BJ (cell line): ENCODE results near the gene LYRM9. TPM values are rescaled to one million over a fixed set of nuclear protein-coding genes. Genes with fewer than 3 reads are reported as not detected.

Experiments
- CTCF ChIA-PET: fragments of 350-600 bp; formaldehyde crosslinking; extraction: SDS; loops from one replicate; lab custom pipeline; 2021; ENCODE audit warnings: antibody characterized with exemption, inconsistent platforms; lab: Yijun Ruan, JAX
- POLR2A ChIA-PET: fragments of 300-600 bp; sonication (Branson Sonifier 250); formaldehyde crosslinking; extraction: SDS; loops from one replicate; lab custom pipeline; 2021; ENCODE audit warnings: antibody characterized with exemption; lab: Charles Lee
- DNase-seq: peaks from one replicate; pipeline ENCODE4 v3.0.0-alpha.2; 2011; ENCODE audit warnings: low read depth
- H3K27me3 ChIP-seq: 2 replicates; pipeline ENCODE4 v1.6.0; 2011; ENCODE audit warnings: low read length; ENCODE audit not compliant: control insufficient read depth, insufficient read depth
- H3K36me3 ChIP-seq: 2 replicates; pipeline ENCODE4 v1.5.1; 2011; ENCODE audit warnings: low read length; ENCODE audit not compliant: control insufficient read depth, insufficient read depth
- H3K4me3 ChIP-seq: 2 replicates; pipeline ENCODE4 v1.5.1; 2011; ENCODE audit warnings: low read depth, mild to moderate bottlenecking, control low read depth, low read length
- polyA plus RNA-seq: library from polyadenylated mRNA; depleted of rRNA; stranded (reverse); fragments of >200 nt; gene quantifications from 2 replicates; pipeline ENCODE4 v1.2.3, GENCODE V29; 2011
- TF ChIP-seq, protein P1 (sequence below): IDR thresholded peaks from 2 replicates; pipeline ENCODE4 v1.5.1; 2011; ENCODE audit warnings: low read depth, mild to moderate bottlenecking, control low read depth, inconsistent platforms, low read length, moderate library complexity; ENCODE audit not compliant: insufficient read depth

Gene LYRM9
- polyA plus RNA-seq, 1 experiment = 7.0 TPM

DNA sequence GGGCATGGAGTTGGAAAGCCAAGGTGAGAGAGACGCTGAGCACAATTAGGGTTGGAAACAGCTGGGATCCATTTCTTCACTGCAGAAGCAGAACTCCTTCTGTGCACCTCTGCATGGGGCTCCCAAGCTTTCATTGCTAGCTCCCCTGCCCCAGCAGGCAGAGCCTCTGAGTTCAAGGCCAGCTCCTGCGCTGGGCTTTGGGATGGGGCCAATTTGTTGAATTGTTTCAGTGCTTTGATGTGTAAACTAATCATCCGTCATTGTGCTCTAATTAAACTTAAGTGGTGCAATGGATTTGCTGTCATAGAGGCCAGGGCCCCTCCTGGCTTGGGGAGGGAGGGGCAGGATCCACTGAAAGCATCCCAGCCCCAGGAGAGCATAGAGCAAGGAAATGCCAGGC is 13.5 kb upstream of the LYRM9 start:
- ChIA-PET CTCF (interaction anchor here (2.1 kb wide), 1 partner anchor 13 kb away, joined by 7 read pairs; the partner anchor contains the start of gene LYRM9), POLR2A (no interaction called here)
- TF ChIP-seq, protein P1, sequence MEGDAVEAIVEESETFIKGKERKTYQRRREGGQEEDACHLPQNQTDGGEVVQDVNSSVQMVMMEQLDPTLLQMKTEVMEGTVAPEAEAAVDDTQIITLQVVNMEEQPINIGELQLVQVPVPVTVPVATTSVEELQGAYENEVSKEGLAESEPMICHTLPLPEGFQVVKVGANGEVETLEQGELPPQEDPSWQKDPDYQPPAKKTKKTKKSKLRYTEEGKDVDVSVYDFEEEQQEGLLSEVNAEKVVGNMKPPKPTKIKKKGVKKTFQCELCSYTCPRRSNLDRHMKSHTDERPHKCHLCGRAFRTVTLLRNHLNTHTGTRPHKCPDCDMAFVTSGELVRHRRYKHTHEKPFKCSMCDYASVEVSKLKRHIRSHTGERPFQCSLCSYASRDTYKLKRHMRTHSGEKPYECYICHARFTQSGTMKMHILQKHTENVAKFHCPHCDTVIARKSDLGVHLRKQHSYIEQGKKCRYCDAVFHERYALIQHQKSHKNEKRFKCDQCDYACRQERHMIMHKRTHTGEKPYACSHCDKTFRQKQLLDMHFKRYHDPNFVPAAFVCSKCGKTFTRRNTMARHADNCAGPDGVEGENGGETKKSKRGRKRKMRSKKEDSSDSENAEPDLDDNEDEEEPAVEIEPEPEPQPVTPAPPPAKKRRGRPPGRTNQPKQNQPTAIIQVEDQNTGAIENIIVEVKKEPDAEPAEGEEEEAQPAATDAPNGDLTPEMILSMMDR = no peak
- no peak for DNase-seq
- Histone ChIP-seq H3K4me3 (no peak overlapping the region), H3K36me3 (no peaks in the 10 kb centered on the region), H3K27me3 (no peaks in the 10 kb centered on the region; the same call in 1 of the 2 replicates)

DNA sequence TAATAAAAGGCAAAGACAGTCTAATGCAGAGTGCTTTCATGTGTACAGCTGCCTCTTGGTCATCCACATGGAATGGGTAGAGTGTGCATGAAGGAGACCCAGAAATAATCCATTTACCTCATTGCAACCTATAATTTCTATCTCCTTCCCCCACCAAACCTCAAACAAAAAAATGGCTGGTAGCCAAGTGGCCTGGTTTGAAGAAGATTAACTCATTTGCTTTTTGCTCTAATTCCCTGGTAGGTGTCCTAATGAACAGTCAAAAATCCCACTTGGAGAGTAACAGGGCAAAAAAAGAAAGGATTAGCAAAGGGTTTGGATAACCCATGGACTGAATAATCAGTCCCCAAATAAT is 13.0 kb upstream of the LYRM9 start:
- CTCF ChIA-PET = interaction anchor here (2.1 kb wide), 1 partner anchor 12 kb away, joined by 7 read pairs; the partner anchor contains the start of gene LYRM9
- no peaks in the 10 kb centered on the region for H3K36me3 ChIP-seq
- no peak for DNase-seq
- POLR2A ChIA-PET = no interaction called here
- TF ChIP-seq, protein P1 = no peak
- H3K4me3 ChIP-seq = no peak overlapping the region
- H3K27me3 ChIP-seq = no peaks in the 10 kb centered on the region; the same call in 1 of the 2 replicates

DNA sequence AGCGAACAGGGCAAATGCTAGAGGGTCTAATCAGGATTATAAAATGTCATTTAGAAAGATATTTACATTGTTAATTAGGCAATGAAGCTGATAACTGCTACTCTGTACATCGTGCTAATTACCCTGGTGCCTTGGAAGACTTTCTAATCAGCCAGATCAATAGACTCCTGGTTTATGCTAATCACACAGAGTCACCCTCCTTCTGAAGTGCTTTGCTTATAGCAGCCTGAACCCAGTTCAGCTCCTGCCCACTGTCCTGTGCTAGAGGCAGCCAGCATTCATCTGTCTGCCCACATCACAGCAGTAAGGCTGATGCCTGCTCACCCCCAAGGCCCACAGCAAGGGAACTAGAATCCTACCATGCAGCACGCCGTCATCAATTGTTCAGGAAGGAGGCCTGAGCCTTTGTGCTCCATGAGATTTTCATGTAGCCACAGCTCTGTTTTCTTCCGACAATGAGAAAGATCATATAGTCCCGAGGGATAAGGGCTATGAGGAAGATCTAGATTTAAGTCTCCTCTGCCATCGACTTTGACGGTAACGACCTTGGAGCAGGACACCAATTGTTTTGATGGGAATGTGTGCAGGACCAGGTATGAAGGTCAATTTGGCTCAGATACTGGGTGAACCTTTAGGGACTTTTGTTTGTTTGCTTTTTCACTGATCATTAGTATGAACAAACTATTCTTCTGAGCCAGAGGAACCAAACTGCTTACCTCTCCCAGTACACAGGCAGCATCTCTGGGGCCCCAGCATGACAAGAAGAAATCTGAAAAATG is 12.5 kb upstream of the LYRM9 start:
- ChIA-PET POLR2A (no interaction called here), CTCF (interaction anchor here (2.1 kb wide), 1 partner anchor 12 kb away, joined by 7 read pairs; the partner anchor contains the start of gene LYRM9)
- no peaks in the 10 kb centered on the region for H3K36me3 ChIP-seq
- H3K27me3 ChIP-seq = no peaks in the 10 kb centered on the region; the same call in 1 of the 2 replicates
- no peak for DNase-seq
- TF ChIP-seq, protein P1 = no peak
- H3K4me3 ChIP-seq = no peak overlapping the region

DNA sequence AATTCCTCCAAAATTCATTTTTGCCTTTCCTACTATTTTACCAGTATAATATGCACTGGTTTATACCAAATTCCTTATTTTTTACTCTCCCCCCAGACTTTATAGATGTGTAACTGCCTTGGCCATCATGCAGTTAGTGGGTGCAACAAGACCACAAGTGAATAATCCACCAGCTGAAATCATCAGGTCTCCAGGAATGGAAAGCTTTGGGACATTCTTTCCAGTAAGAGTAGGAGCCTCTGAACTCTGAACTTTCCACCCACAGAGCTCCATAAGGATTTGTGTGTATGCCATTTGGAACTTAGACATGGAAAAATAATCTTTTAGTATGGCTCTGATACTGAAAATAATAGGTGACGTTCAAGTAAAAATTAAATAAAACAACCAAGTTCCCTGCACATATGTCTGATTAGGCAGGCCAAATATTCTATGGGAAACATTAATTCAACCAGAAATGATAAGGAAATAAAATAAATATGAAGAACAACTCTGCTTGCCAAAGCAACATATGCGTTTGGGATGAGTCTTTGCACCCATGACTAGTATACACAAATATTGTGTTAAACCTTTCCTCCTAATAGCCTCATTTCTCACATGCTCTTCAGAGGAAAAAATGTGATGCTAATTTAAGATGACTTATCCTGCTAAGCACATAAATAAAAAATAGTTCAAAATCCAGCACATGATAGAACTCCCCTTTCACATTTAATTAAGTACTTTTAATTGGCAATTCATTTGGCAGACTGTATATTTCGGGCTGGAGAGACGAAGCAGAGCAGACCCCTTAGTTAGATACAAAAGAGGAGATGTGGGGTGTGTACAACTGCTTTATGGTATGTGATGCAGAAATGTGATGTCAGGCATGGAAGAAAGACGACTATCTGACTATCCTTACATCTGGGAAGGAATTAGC is 11.6 kb upstream of the LYRM9 start:
- CTCF ChIA-PET = interaction anchor here (2.1 kb wide), 1 partner anchor 11 kb away, joined by 7 read pairs; the partner anchor contains the start of gene LYRM9
- no peaks in the 10 kb centered on the region for H3K36me3 ChIP-seq
- TF ChIP-seq, protein P1 = no peak

DNA sequence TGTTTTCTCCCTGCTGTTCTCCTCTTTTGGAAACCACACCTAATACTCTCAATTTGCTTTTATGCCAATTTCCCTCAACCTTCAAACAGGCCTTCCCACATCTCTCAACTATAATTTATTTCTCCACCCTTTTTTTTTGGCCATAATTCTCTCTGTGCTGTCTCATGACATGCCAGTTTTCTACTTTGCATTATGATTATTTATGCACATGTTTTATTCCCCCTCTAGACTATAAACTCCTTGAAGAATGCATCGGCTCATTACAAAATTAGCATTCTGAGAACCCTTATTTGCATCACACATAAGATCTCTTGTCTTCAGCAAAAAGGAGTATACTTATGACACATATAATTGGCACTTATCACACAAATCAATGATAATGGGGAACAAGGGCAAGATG is 10.9 kb upstream of the LYRM9 start:
- POLR2A ChIA-PET = no interaction called here
- no peaks in the 10 kb centered on the region; the same call in 1 of the 2 replicates for H3K27me3 ChIP-seq
- DNase-seq = no peak
- TF ChIP-seq, protein P1 = no peak
- CTCF ChIA-PET = no interaction called here
- no peak overlapping the region for H3K4me3 ChIP-seq
- no peaks in the 10 kb centered on the region for H3K36me3 ChIP-seq

More for the DNA sequence above, 11.6 kb upstream of the LYRM9 start:
- no peak for DNase-seq
- no peaks in the 10 kb centered on the region; the same call in 1 of the 2 replicates for H3K27me3 ChIP-seq
- POLR2A ChIA-PET = no interaction called here
- H3K4me3 ChIP-seq = no peak overlapping the region
